ENCODE results near the gene ECEL1.

DNA sequence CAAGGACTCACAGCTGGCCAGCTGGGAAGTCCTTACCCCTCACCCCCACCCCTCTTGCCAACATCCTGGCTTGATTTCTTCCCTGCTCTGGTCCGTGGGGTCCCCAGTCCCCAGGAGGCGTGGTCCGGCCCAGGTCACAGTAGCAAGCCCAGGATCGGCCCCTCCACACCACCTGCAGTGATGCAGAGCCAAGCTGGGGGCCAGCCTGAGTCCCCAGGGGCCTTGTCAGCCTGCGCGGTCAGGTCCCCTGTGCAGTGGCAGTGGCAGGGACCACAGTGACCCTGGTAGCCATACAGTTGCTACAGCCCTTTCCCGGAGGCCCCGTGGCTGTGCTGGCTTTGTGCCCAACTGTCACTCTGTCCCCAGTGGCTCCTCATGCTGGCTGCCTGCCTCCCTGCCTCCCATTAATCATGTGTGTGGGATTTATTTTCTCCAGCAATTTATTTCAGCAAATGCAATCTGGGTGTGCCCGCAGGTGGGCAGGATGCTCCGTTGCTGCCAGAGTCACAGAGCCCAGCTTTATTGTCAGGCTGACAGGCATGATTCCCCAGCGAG, 23.8 kb upstream of the ECEL1 start:
- TF ChIP-seq FOXM1 (IDR thresholded peaks at IDR 0.05; ENCODE audit: borderline replicate concordance) (no peak), SUZ12 (IDR thresholded peaks at IDR 0.05) (no peak), TARDBP (IDR thresholded peaks at IDR 0.05) (no peak), L3MBTL2 (conservative IDR thresholded peaks at IDR 0.05) (no peak), FOXK2 (IDR thresholded peaks at IDR 0.05) (no peak), SP1 (IDR thresholded peaks at IDR 0.05) (no peak), HDGF (IDR thresholded peaks at IDR 0.05; ENCODE audit: borderline replicate concordance) (no peak), BHLHE40 (IDR thresholded peaks at IDR 0.05; ENCODE audit: borderline replicate concordance) (no peak), FOXA1 (IDR thresholded peaks at IDR 0.05) (no peak), ARNT (IDR thresholded peaks at IDR 0.05) (no peak)
- TF ChIP-seq, protein P1, sequence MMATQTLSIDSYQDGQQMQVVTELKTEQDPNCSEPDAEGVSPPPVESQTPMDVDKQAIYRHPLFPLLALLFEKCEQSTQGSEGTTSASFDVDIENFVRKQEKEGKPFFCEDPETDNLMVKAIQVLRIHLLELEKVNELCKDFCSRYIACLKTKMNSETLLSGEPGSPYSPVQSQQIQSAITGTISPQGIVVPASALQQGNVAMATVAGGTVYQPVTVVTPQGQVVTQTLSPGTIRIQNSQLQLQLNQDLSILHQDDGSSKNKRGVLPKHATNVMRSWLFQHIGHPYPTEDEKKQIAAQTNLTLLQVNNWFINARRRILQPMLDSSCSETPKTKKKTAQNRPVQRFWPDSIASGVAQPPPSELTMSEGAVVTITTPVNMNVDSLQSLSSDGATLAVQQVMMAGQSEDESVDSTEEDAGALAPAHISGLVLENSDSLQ (IDR thresholded peaks at IDR 0.05) = no peak
